ENCODE data around the gene WDR89.
"Not testable (repeated sequence)": the region's sequence is repeated elsewhere in the genome, so short reads cannot be mapped to it uniquely, and the experiment has no call there.

DNA sequence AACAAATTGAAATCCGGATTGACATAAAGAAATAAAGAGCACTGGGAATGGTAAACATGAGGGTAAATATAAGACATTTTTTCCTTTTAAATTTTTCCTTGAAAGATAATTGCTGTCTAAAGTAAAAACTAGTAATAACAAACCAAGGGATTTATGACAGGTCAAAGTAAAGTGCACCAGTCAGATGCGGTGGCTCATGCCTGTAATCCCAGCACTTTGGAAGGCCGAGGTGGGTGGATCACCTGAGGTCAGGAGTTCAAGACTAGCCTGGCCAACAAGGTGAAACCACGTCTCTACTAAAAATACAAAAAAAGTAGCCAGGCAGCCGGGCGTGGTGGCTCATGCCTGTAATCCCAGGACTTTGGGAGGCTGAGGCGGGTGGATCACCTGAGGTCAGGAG lies 19.7 kb downstream of the WDR89 start:
- not testable (repeated sequence) for TF ChIP-seq POLR2A (IDR thresholded peaks at IDR 0.05)
- TF ChIP-seq, protein P1, sequence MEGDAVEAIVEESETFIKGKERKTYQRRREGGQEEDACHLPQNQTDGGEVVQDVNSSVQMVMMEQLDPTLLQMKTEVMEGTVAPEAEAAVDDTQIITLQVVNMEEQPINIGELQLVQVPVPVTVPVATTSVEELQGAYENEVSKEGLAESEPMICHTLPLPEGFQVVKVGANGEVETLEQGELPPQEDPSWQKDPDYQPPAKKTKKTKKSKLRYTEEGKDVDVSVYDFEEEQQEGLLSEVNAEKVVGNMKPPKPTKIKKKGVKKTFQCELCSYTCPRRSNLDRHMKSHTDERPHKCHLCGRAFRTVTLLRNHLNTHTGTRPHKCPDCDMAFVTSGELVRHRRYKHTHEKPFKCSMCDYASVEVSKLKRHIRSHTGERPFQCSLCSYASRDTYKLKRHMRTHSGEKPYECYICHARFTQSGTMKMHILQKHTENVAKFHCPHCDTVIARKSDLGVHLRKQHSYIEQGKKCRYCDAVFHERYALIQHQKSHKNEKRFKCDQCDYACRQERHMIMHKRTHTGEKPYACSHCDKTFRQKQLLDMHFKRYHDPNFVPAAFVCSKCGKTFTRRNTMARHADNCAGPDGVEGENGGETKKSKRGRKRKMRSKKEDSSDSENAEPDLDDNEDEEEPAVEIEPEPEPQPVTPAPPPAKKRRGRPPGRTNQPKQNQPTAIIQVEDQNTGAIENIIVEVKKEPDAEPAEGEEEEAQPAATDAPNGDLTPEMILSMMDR (IDR thresholded peaks at IDR 0.05), result not testable (repeated sequence)

Data from uterus (tissue), 2 donors.